ENCODE measurements around the gene LTK. TPM values are rescaled to one million over a fixed set of nuclear protein-coding genes. Genes with fewer than 3 reads are reported as not detected.

LTK gene
- total and polyA plus RNA-seq, 2 of the 8 experiments (the other 6 are each of a cell fraction or from before 2014, with no cell fraction given): 0.05 to 0.19 TPM

DNA sequence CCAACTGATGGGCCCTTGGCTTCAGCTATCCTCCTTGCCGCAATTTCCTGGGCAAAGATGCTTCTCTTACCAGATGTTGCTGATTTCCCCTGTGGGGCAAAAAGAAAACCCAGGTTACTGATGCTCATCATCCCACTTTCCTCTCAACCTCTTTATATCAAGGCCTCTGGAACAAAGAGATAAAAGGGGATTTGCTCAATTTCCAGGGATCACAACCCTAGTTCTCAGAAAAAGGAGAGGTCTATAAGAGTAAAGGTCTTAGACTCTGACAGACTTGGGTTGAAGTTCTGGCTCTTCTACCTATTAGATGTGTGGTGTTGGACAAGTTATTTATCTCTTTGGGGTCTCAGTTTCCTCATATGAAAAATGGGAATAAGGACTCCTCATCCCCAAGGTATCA is 21.9 kb upstream of the LTK start (continued):
- TF ChIP-seq, protein P1, sequence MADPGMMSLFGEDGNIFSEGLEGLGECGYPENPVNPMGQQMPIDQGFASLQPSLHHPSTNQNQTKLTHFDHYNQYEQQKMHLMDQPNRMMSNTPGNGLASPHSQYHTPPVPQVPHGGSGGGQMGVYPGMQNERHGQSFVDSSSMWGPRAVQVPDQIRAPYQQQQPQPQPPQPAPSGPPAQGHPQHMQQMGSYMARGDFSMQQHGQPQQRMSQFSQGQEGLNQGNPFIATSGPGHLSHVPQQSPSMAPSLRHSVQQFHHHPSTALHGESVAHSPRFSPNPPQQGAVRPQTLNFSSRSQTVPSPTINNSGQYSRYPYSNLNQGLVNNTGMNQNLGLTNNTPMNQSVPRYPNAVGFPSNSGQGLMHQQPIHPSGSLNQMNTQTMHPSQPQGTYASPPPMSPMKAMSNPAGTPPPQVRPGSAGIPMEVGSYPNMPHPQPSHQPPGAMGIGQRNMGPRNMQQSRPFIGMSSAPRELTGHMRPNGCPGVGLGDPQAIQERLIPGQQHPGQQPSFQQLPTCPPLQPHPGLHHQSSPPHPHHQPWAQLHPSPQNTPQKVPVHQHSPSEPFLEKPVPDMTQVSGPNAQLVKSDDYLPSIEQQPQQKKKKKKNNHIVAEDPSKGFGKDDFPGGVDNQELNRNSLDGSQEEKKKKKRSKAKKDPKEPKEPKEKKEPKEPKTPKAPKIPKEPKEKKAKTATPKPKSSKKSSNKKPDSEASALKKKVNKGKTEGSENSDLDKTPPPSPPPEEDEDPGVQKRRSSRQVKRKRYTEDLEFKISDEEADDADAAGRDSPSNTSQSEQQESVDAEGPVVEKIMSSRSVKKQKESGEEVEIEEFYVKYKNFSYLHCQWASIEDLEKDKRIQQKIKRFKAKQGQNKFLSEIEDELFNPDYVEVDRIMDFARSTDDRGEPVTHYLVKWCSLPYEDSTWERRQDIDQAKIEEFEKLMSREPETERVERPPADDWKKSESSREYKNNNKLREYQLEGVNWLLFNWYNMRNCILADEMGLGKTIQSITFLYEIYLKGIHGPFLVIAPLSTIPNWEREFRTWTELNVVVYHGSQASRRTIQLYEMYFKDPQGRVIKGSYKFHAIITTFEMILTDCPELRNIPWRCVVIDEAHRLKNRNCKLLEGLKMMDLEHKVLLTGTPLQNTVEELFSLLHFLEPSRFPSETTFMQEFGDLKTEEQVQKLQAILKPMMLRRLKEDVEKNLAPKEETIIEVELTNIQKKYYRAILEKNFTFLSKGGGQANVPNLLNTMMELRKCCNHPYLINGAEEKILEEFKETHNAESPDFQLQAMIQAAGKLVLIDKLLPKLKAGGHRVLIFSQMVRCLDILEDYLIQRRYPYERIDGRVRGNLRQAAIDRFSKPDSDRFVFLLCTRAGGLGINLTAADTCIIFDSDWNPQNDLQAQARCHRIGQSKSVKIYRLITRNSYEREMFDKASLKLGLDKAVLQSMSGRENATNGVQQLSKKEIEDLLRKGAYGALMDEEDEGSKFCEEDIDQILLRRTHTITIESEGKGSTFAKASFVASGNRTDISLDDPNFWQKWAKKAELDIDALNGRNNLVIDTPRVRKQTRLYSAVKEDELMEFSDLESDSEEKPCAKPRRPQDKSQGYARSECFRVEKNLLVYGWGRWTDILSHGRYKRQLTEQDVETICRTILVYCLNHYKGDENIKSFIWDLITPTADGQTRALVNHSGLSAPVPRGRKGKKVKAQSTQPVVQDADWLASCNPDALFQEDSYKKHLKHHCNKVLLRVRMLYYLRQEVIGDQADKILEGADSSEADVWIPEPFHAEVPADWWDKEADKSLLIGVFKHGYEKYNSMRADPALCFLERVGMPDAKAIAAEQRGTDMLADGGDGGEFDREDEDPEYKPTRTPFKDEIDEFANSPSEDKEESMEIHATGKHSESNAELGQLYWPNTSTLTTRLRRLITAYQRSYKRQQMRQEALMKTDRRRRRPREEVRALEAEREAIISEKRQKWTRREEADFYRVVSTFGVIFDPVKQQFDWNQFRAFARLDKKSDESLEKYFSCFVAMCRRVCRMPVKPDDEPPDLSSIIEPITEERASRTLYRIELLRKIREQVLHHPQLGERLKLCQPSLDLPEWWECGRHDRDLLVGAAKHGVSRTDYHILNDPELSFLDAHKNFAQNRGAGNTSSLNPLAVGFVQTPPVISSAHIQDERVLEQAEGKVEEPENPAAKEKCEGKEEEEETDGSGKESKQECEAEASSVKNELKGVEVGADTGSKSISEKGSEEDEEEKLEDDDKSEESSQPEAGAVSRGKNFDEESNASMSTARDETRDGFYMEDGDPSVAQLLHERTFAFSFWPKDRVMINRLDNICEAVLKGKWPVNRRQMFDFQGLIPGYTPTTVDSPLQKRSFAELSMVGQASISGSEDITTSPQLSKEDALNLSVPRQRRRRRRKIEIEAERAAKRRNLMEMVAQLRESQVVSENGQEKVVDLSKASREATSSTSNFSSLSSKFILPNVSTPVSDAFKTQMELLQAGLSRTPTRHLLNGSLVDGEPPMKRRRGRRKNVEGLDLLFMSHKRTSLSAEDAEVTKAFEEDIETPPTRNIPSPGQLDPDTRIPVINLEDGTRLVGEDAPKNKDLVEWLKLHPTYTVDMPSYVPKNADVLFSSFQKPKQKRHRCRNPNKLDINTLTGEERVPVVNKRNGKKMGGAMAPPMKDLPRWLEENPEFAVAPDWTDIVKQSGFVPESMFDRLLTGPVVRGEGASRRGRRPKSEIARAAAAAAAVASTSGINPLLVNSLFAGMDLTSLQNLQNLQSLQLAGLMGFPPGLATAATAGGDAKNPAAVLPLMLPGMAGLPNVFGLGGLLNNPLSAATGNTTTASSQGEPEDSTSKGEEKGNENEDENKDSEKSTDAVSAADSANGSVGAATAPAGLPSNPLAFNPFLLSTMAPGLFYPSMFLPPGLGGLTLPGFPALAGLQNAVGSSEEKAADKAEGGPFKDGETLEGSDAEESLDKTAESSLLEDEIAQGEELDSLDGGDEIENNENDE (IDR thresholded peaks at IDR 0.05; ENCODE audit: insufficient replicate concordance, low read length): no peak
- no peak for TF ChIP-seq KDM5A (IDR thresholded peaks at IDR 0.05; ENCODE audit: low read length)
- TF ChIP-seq TBP (IDR thresholded peaks at IDR 0.05; ENCODE audit: low read depth, low read length): no peak
- TF ChIP-seq NANOG (IDR thresholded peaks at IDR 0.05; ENCODE audit: insufficient read depth, low read depth, low read length, poor library complexity, severe bottlenecking): no peak
- TF ChIP-seq HDAC6 (IDR thresholded peaks at IDR 0.05; ENCODE audit: low read depth, low read length): no peak
- no peak for TF ChIP-seq CTBP2 (IDR thresholded peaks at IDR 0.05; ENCODE audit: borderline replicate concordance, insufficient read depth, insufficient read length, low read length)
- TF ChIP-seq RAD21 (IDR thresholded peaks at IDR 0.05 in 1 of 2, conservative IDR thresholded peaks at IDR 0.05 in 1 of 2; ENCODE audit: low read depth in 2 of 2, low read length in 2 of 2): no peak
- TF ChIP-seq GTF2F1 (IDR thresholded peaks at IDR 0.05; ENCODE audit: borderline replicate concordance, low read depth, low read length): no peak

Measured in H1 (cell line).